Measurements from ENCODE around the gene STAT4. TPM values are rescaled to one million over a fixed set of nuclear protein-coding genes. Genes with fewer than 3 reads are reported as not detected.
A peak's percentile ranks its signal among the peaks of the same experiment; 100 is the strongest.

The STAT4 gene
- total RNA-seq, 1 donor from 2014 or later: 0.46 TPM

DNA sequence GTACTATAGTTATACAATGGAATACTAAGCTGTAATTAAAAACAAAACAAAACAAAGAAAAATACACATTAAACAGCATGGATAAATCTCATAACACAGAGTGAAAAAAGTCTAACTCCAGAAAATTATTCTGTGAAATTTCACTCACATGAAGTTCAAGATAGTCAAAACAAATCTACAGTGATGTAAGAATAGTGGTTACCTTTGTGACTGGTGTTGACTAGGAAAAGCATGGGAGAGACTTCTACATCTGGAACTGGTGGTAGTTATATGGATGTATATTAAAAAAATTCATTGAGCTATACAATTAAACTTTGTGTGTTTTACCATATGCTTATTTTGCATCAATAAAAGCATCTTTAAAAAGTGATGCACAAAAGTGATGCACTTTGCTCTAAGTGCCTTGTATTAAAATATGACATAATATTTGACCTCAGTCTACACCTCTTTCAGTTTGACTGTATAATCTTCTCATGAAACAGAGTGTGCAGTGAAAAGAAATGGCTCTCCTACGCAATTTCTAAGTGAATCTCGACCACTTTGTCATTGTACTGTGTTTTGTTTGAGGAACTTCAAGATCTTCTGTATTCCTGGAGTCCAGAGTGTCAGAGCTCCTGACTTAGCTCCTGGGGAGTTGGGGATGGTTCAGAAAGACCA lies 28.0 kb downstream of the STAT4 start:
- DNase-seq (ENCODE audit: low read depth): no peak
- Histone ChIP-seq H3K27me3 (ENCODE audit: control insufficient read depth, insufficient read depth, low read length) (no peaks in the 10 kb centered on the region), H3K36me3 (ENCODE audit: control insufficient read depth, insufficient read depth, low read length) (no peaks in the 10 kb centered on the region), H3K4me3 (ENCODE audit: low read depth, low read length) (no peak overlapping the region)
- TF ChIP-seq, protein P1, sequence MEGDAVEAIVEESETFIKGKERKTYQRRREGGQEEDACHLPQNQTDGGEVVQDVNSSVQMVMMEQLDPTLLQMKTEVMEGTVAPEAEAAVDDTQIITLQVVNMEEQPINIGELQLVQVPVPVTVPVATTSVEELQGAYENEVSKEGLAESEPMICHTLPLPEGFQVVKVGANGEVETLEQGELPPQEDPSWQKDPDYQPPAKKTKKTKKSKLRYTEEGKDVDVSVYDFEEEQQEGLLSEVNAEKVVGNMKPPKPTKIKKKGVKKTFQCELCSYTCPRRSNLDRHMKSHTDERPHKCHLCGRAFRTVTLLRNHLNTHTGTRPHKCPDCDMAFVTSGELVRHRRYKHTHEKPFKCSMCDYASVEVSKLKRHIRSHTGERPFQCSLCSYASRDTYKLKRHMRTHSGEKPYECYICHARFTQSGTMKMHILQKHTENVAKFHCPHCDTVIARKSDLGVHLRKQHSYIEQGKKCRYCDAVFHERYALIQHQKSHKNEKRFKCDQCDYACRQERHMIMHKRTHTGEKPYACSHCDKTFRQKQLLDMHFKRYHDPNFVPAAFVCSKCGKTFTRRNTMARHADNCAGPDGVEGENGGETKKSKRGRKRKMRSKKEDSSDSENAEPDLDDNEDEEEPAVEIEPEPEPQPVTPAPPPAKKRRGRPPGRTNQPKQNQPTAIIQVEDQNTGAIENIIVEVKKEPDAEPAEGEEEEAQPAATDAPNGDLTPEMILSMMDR (IDR thresholded peaks at IDR 0.05; ENCODE audit: insufficient read depth, low read length, poor library complexity, severe bottlenecking): no peak

DNA sequence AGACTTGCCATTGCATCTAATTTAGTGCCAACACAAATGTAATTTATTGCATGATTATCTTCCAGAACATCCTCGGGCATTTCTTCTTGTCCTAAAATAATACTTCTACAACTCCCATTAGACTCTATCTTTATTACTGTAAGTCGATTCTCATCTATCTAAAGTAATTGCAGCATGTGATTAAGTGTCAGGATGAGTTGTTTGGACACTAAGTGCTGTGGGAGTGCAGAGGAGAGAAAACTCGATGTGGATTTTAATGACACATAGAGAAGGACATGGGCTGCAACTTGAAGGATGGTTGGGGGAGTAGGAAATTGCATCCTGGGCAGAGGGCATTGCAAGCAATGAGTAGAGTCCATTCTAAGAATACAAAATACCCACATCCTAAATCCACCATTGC lies 33.5 kb downstream of the STAT4 start:
- TF ChIP-seq, protein P1 (IDR thresholded peaks at IDR 0.05; ENCODE audit: insufficient read depth, low read length, poor library complexity, severe bottlenecking): no peak
- Histone ChIP-seq H3K27me3 (ENCODE audit: control insufficient read depth, insufficient read depth, low read length) (no peaks in the 10 kb centered on the region), H3K4me3 (ENCODE audit: low read depth, low read length) (no peak overlapping the region), H3K36me3 (ENCODE audit: control insufficient read depth, insufficient read depth, low read length) (no peaks in the 10 kb centered on the region)
- DNase-seq (ENCODE audit: low read depth): no peak

DNA sequence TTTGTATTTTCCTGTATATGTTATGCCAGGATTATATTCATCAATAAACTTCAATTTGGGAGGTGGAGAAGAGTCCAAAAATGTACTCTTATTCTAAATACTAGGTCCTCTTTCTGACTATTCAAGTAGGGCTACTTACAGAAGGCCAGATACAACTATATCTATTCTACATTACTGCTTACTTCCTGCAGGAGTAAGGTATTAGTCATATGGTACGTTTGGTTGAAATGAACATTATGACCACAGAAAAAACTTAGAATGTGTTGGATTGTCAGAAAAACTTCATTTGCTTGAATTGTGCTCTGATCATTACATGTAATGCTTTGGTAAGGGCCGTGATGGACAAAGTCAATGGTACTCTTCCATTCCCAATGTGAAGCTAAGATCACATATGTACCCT lies 35.0 kb downstream of the STAT4 start:
- TF ChIP-seq, protein P1 (IDR thresholded peaks at IDR 0.05; ENCODE audit: insufficient read depth, low read length, poor library complexity, severe bottlenecking): no peak
- H3K27me3 ChIP-seq (ENCODE audit: control insufficient read depth, insufficient read depth, low read length): no peaks in the 10 kb centered on the region
- no peak overlapping the region for H3K4me3 ChIP-seq (ENCODE audit: low read depth, low read length)
- no peak for DNase-seq (ENCODE audit: low read depth)
- no peaks in the 10 kb centered on the region for H3K36me3 ChIP-seq (ENCODE audit: control insufficient read depth, insufficient read depth, low read length)

DNA sequence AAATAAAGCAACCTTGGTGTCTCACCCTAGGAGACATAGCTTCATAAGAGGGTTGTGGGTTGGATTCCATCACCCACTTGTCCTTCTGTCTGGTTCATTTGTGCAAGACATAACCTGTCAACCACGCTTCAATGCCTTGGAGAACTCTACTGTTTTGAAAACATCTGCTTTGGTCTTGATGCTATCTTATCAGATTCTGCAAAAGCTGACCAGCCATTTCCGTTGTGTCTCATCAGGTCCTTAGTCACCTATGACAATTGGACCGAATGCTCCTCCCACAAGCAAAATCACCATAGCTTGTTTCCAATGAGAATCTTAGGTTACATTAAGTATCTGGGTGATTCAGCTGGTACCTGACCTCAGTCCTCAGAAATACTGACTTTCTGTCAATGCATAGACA lies 35.4 kb downstream of the STAT4 start:
- no peaks in the 10 kb centered on the region for H3K36me3 ChIP-seq (ENCODE audit: control insufficient read depth, insufficient read depth, low read length)
- H3K4me3 ChIP-seq (ENCODE audit: low read depth, low read length): no peak overlapping the region
- TF ChIP-seq, protein P1 (IDR thresholded peaks at IDR 0.05; ENCODE audit: insufficient read depth, low read length, poor library complexity, severe bottlenecking): no peak
- peak; percentile 23 for DNase-seq (ENCODE audit: low read depth)
- H3K27me3 ChIP-seq (ENCODE audit: control insufficient read depth, insufficient read depth, low read length): no peaks in the 10 kb centered on the region

DNA sequence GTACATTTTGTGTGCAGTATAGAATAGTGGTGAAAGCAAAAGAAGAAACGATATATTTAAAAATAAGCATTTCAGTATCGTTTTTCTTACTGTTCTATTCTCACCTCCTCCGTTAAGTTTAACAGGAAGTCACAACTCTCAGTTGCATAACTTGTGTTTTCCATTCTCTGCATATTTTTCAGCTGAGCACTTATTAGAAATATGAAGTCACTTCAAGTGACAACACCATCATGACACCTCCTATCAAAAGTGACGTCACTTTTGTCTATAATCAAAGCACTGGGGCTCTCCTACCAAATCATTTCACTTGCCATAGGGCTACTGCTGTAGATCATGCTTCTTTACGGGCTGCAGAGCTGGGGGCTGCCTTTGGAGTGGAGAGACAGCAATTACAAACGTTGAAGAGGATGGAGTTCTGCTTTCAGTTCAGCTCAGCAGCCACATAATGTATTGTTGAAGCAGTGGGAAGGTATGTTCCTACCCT lies 36.3 kb downstream of the STAT4 start:
- Histone ChIP-seq H3K36me3 (ENCODE audit: control insufficient read depth, insufficient read depth, low read length) (no peaks in the 10 kb centered on the region), H3K4me3 (ENCODE audit: low read depth, low read length) (no peak overlapping the region), H3K27me3 (ENCODE audit: control insufficient read depth, insufficient read depth, low read length) (no peaks in the 10 kb centered on the region)
- TF ChIP-seq, protein P1 (IDR thresholded peaks at IDR 0.05; ENCODE audit: insufficient read depth, low read length, poor library complexity, severe bottlenecking): no peak
- no peak for DNase-seq (ENCODE audit: low read depth)

DNA sequence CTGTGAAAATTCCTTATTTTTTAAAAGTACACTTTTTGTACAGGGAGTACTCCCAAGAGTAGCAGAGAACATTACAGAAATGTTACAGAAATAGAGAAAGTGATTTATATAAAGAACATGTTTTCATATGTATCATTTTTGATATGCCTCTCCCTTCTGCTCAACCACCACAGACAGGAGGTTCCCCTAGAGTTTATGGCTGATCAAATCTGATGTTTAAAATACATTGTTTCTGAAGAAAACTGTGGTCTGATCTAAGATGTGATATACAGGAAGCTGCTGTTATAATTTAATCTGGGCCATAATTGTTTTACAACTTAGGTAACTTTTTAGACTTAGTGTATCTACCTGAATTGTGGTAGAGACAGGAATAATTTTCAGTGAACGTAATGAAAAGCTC lies 37.0 kb downstream of the STAT4 start:
- no peak for DNase-seq (ENCODE audit: low read depth)
- Histone ChIP-seq H3K36me3 (ENCODE audit: control insufficient read depth, insufficient read depth, low read length) (no peaks in the 10 kb centered on the region), H3K4me3 (ENCODE audit: low read depth, low read length) (no peak overlapping the region), H3K27me3 (ENCODE audit: control insufficient read depth, insufficient read depth, low read length) (no peaks in the 10 kb centered on the region)
- TF ChIP-seq, protein P1 (IDR thresholded peaks at IDR 0.05; ENCODE audit: insufficient read depth, low read length, poor library complexity, severe bottlenecking): no peak

All from kidney epithelial cell (primary cell).